HG03095 (cell line): ENCODE data around the gene INVS.
A peak's percentile ranks its signal among the peaks of the same experiment; 100 is the strongest.
"Not testable (repeated sequence)": the region's sequence is repeated elsewhere in the genome, so short reads cannot be mapped to it uniquely, and the experiment has no call there.

Experiments used
- ATAC-seq: cut with Tn5 transposase; IDR thresholded peaks from one replicate; pipeline ENCODE4 v1.9.1; 2021; ENCODE audit warnings: moderate library complexity; ENCODE audit not compliant: unreplicated experiment

The INVS gene, protein sequence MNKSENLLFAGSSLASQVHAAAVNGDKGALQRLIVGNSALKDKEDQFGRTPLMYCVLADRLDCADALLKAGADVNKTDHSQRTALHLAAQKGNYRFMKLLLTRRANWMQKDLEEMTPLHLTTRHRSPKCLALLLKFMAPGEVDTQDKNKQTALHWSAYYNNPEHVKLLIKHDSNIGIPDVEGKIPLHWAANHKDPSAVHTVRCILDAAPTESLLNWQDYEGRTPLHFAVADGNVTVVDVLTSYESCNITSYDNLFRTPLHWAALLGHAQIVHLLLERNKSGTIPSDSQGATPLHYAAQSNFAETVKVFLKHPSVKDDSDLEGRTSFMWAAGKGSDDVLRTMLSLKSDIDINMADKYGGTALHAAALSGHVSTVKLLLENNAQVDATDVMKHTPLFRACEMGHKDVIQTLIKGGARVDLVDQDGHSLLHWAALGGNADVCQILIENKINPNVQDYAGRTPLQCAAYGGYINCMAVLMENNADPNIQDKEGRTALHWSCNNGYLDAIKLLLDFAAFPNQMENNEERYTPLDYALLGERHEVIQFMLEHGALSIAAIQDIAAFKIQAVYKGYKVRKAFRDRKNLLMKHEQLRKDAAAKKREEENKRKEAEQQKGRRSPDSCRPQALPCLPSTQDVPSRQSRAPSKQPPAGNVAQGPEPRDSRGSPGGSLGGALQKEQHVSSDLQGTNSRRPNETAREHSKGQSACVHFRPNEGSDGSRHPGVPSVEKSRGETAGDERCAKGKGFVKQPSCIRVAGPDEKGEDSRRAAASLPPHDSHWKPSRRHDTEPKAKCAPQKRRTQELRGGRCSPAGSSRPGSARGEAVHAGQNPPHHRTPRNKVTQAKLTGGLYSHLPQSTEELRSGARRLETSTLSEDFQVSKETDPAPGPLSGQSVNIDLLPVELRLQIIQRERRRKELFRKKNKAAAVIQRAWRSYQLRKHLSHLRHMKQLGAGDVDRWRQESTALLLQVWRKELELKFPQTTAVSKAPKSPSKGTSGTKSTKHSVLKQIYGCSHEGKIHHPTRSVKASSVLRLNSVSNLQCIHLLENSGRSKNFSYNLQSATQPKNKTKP

DNA sequence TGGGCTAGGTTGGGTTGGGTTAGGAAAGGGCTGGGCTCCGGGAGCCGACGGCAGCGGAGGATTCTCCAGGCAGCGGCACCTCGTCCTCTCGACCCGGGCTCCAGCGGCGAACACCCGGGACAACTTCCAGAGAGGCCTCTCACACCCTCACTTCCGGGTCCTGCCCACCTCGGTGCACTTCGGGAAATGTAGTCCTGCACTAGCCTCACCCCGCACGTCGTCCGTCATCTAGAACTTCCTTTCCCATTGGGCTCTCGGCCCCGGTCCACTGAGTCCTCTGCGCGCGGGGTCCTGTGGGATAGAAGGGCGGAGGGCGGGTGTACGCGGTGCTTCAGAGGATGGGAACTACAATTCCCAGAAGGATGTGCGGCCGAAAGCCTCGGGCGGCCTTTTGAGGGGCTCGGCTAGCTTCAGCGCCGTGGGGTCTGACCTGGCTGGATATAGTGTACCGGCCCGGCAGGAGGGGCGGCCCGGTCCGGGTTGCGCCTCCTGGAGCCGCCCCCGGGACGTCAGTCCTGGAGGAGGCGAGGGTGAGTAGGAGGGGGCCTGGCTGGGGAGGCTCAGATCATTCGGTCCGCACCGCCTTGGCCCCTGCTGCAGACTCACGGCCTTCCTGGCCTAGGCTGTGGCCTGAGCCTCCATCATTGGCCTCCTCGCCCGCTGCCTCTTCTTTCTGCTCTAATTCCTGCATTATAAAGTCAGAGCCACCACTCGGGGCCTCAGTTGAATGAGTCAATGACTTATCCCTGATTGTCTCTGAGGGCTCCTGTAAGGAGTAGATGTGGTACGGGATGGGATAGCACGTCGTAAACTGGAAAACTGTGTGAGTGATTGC lies at the start of gene INVS, which contains the start of gene ERP44:
INVS (plus strand) TSS at position 357 of the 835 bp plus-strand sequence. CDS start 5,279 bp downstream, outside the sequence.
ERP44 (minus strand) TSS at position 114 of the 835 bp plus-strand sequence. CDS start 160 bp downstream, outside the sequence.
- peak; percentile 96 for ATAC-seq

GRCh38 chr9:100049551-100049950 lies 49.5 kb upstream of the INVS start:
- ATAC-seq, result no peak

GRCh38 chr9:100052375-100052774 lies 46.7 kb upstream of the INVS start:
- no peak for ATAC-seq

GRCh38 chr9:100056561-100056960 lies 42.5 kb upstream of the INVS start:
- no peak for ATAC-seq

- ATAC-seq, result no peak
Measured at GRCh38 chr9:100057624-100058023, 41.4 kb upstream of the INVS start.

GRCh38 chr9:100058699-100059579 lies 40.1 kb upstream of the INVS start:
- ATAC-seq, result peak; percentile 85

DNA sequence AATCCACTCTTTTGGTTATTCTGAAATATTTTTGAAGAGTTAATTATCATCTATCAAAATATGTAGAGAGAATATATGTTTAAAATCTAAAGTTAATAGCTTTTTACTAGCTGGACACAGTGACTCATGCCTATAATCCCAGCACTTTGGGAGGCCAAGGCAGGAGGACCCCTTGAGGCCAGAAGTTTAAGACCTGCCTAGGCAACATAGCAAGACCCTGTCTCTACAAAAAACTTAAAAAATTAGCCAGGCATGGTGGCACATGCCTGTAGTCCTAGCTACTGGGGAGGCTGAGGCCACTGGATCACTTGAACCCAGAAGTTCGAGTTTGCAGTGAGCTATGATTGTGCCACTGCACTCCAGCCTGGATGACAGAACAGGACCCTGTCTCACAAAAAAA lies 36.4 kb upstream of the INVS start:
- ATAC-seq, result not testable (repeated sequence)

DNA sequence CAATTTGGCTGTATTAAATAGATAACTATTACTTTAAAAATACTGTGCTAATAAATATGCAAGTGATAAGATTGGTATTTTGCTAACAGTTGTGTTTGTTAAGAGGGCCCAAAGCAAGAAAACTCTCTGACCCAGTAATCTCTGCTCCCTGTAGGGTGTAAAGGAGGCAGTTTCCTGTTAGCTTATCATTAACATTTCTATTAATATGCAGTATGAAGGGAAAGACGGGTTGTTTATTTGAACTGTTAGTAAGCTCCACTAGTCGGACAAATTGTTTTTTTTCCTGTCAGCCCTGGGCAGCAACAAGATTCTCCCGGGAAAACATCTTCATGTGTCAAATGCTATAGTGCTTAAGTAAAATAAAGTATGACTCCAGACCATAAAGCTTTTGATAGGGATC lies 35.9 kb upstream of the INVS start:
- ATAC-seq, result no peak

DNA sequence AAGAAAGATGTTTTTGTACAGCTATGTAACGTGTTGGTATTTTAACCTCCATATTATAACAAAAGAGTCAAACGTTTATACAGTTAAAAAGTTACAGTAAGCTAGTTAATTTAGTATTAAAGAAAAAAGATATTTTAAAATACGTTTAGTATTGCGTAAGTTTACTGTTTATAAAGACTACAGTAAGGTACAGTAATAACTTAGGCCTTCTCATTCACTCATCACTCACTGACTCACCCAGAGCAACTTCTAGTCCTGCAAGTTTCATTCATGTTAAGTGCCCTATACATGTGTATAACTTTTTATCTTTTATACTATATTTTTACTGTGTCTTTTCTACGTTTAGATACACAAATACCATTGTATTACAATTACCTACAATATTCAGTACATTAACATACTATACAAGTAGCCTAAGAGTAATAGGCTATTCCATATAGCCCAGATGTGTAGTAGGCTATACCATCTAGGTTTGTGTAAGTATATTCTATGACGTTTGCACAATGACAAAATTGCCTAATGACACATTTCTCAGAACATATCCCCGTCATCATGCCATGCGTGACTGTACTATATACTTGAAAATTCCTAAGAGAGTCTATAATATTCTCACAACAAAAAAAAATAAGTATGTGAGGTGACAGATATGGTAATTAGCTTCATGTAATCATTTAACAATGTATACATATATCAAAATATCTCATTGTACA lies 34.0 kb upstream of the INVS start:
- ATAC-seq, result no peak

DNA sequence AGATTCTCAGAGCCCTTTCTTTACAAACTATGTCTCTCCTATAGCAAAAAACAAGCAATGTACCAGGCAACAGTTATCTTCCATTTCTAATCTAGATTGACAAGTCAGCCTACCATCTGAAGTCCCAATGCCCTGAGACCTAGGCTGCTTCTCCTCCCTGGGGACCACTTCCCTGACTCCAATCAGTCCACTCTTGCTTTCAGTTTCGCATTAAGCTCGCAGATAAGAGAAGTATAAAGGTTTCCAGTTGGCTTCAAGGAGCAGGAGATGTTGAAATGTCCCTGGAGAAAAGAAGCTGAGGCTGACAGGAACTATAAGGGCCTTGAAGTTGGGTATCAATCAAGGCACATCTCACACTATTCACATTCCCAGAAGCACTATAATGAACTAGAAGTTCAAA lies 32.5 kb upstream of the INVS start:
- ATAC-seq, result peak; percentile 93

DNA sequence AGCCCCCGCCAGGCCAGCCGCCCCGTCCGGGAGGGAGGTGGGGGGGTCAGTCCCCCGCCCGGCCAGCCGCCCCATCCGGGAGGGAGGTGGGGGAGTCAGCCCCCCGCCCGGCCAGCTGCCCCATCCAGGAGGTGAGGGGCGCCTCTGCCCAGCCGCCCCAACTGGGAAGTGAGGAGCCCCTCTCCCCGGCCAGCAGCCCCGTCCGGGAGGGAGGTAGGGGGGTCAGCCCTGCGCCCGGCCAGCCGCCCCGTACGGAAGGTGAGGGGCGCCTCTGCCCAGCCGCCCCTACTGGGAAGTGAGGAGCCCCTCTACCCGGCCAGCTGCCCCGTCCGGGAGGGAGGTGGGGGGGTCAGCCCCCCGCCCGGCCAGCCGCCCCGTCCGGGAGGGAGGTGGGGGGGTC lies 31.1 kb upstream of the INVS start:
- ATAC-seq, result not testable (repeated sequence)

DNA sequence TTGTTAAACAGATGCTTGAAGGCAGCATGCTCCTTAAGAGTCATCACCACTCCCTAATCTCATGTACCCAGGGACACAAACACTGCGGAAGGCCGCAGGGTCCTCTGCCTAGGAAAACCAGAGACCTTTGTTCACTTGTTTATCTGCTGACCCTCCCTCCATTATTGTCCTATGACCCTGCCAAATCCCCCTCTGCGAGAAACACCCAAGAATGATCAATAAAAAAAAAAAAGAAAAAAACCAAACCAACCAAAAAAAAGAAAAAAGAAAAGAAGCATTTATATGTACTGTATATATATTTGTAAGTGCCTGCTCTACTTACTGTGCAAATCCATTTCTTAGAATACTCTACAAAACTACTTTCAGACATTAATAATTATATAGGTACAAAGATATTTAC lies 30.0 kb upstream of the INVS start:
- ATAC-seq, result not testable (repeated sequence)

DNA sequence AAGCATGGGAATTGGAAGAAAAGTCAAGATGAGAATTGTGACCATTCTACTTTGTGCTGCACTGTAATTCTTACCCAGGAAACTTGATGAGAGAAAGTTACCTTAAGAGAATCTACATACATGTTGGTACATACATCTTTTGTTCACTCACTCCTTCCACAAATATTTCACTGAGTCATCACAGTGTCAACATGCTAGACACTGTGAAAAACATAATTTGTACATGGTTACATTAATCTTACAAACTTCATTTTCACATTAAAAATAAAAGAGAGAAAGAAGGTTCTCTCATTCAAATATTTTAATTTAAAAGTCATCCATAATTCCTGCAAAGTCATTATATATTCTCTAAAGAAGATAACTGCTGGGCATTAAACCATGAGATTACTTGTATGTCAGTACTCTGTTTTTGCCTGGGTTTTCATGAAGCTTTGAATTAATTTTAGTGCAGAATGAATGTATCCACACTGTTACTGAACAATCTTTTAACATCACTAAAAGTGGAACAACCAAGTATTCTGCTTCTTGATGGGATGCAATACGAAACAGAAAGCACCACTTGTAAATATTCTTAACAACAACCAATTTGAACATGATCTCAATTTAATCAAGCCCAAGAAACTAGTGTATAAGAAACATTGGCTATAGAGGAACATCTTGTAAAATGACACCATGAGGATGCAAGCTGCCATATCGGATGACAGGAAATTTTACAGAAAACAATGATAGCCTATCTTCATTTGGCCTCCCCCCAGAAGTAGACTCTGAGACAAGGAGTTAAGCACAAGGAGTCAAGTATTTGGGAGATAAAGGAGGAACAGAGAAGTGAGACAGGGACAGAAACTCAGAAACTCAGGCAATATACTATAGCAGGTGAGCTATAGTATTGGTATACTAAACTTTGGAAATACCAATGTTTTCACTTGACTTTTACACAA lies 28.7 kb upstream of the INVS start:
- no peak for ATAC-seq

- no peak for ATAC-seq
Measured at GRCh38 chr9:100071271-100071670, 27.8 kb upstream of the INVS start.

DNA sequence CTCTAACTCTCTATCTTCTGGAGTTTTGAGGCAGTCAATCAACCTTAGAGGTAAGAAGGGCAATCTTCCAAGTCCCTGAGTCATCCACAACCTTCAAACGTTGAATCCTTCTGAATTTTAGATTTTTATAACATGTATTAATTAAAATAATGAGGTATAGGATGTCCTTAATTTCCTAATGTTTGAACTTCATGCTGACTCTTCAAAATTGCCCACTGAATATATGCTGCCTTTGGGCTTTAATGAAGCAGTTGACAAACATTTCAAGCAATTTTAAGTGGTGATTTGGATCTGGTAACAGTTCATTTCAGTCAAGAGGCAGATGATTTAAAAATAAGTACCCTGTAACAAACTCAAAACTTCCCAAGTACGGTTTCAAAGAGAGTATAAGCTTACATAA lies 26.2 kb upstream of the INVS start:
- ATAC-seq, result no peak

DNA sequence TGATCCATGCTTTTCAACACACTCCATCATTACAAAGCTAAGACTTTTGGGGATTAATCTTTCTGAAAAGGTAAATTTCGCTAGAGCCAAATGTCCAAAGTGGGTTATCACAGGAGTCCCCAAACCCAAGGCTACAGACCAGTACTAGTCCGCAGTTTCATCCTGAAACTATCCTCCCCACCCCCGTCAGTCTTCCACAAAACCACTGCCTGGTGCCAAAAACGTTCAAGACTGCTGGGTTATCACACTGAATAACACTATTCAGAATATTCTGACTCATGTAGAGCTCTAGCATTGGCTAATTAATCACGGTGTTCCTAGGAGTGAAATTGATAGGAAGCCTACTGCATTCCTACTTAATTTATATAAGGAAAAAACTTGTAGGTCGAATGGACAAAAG lies 24.9 kb upstream of the INVS start:
- ATAC-seq, result no peak

- ATAC-seq, result no peak
Measured at GRCh38 chr9:100074989-100075388, 24.1 kb upstream of the INVS start.

GRCh38 chr9:100076256-100076655 lies 22.8 kb upstream of the INVS start:
- not testable (repeated sequence) for ATAC-seq
